Stimulated activated naive B cell treated with anti-CD40 and anti-IgM and Interleukin-4, amounts not matched to agents 10 μg/mL and 1 μg/mL and 100 μg/mL, for 72 hours (primary cell): ENCODE data around the gene CPS1.

Source experiments
- ATAC-seq, 2 donors: fragments of 150-1000 bp; cut with Tn5 transposase; replicated peaks; 2 replicates each; pipeline ENCODE4 v1.10.0; 2021; ENCODE audit warnings: moderate library complexity in 1 of 2
- DNase-seq: peaks from one replicate; pipeline ENCODE4 v3.0.0; 2021
- H3K27ac Mint-ChIP-seq: one replicate; pipeline ENCODE4 v1.8.0; 2022; ENCODE audit warnings: mild to moderate bottlenecking, mixed read lengths
- H3K27me3 Mint-ChIP-seq, 2 donors: one replicate each; pipeline ENCODE4 v1.8.0; 2022; ENCODE audit warnings: mixed read lengths in 2 of 2
- H3K36me3 Mint-ChIP-seq, 2 donors: one replicate each; pipeline ENCODE4 v1.8.0; 2022; ENCODE audit warnings: mixed read lengths in 2 of 2, mild to moderate bottlenecking in 1 of 2
- H3K4me1 Mint-ChIP-seq, 2 donors: one replicate each; pipeline ENCODE4 v1.8.0; 2022; ENCODE audit warnings: mixed read lengths in 2 of 2, mild to moderate bottlenecking in 1 of 2
- H3K4me3 Mint-ChIP-seq, 2 donors: one replicate each; pipeline ENCODE4 v1.8.0; 2022; ENCODE audit warnings: mild to moderate bottlenecking in 2 of 2, mixed read lengths in 2 of 2, moderate library complexity in 1 of 2
- H3K9me3 Mint-ChIP-seq, 2 donors: one replicate each; pipeline ENCODE4 v1.8.0; 2022; ENCODE audit warnings: mixed read lengths in 2 of 2, mild to moderate bottlenecking in 1 of 2

Gene CPS1

GRCh38 chr2:210606001-210606400 lies 49.6 kb downstream of the CPS1 start:
- Mint-ChIP-seq H3K4me1 (no peaks in the 10 kb centered on the region), H3K36me3 (no peaks in the 10 kb centered on the region), H3K9me3 (no peaks in the 10 kb centered on the region), H3K27me3 (no peaks in the 10 kb centered on the region), H3K27ac (no peak overlapping the region), H3K4me3 (no peak overlapping the region)
- ATAC-seq (no peak), DNase-seq (no peak)

GRCh38 chr2:210611466-210611865 lies 55.1 kb downstream of the CPS1 start:
- ATAC-seq = no peak
- Mint-ChIP-seq H3K4me1 (no peaks in the 10 kb centered on the region), H3K27ac (no peak overlapping the region), H3K36me3 (no peaks in the 10 kb centered on the region), H3K27me3 (peaks cover 0 to 6% of the 10 kb centered on the region in 2 donors), H3K9me3 (peaks cover 0 to 4% of the 10 kb centered on the region in 2 donors), H3K4me3 (no peak overlapping the region)
- DNase-seq = no peak

GRCh38 chr2:210616074-210616473 lies 59.7 kb downstream of the CPS1 start:
- H3K4me3 Mint-ChIP-seq = no peak overlapping the region
- no peaks in the 10 kb centered on the region for H3K4me1 Mint-ChIP-seq
- peaks cover 0 to 4% of the 10 kb centered on the region in 2 donors for H3K9me3 Mint-ChIP-seq
- ATAC-seq (no peak), DNase-seq (no peak)
- H3K36me3 Mint-ChIP-seq = no peaks in the 10 kb centered on the region
- H3K27me3 Mint-ChIP-seq = peaks cover 0 to 6% of the 10 kb centered on the region in 2 donors
- H3K27ac Mint-ChIP-seq = no peak overlapping the region

GRCh38 chr2:210617318-210617717 lies 60.9 kb downstream of the CPS1 start:
- Mint-ChIP-seq H3K4me1 (no peaks in the 10 kb centered on the region), H3K4me3 (no peak overlapping the region), H3K27me3 (peaks cover 0 to 6% of the 10 kb centered on the region in 2 donors), H3K36me3 (no peaks in the 10 kb centered on the region), H3K27ac (no peak overlapping the region), H3K9me3 (peaks cover 0 to 4% of the 10 kb centered on the region in 2 donors)
- ATAC-seq (no peak), DNase-seq (no peak)

- Mint-ChIP-seq H3K36me3 (no peaks in the 10 kb centered on the region), H3K27me3 (peaks cover 0 to 6% of the 10 kb centered on the region in 2 donors), H3K4me3 (no peak overlapping the region), H3K4me1 (no peaks in the 10 kb centered on the region), H3K9me3 (peaks cover 0 to 4% of the 10 kb centered on the region in 2 donors), H3K27ac (no peak overlapping the region)
- DNase-seq (no peak), ATAC-seq (peak; percentile 48 to 57)
Observed at GRCh38 chr2:210617732-210618330, 61.4 kb downstream of the CPS1 start.

- Mint-ChIP-seq H3K4me3 (no peak overlapping the region), H3K4me1 (no peaks in the 10 kb centered on the region), H3K27me3 (no peaks in the 10 kb centered on the region), H3K27ac (no peak overlapping the region), H3K36me3 (no peaks in the 10 kb centered on the region), H3K9me3 (no peaks in the 10 kb centered on the region)
- ATAC-seq = no peak
- no peak for DNase-seq
Observed at GRCh38 chr2:210620456-210620855, 64.1 kb downstream of the CPS1 start.

- Mint-ChIP-seq H3K36me3 (no peaks in the 10 kb centered on the region), H3K27me3 (no peaks in the 10 kb centered on the region), H3K9me3 (no peaks in the 10 kb centered on the region), H3K4me1 (peaks cover 0 to 6% of the 10 kb centered on the region in 2 donors), H3K27ac (no peak overlapping the region), H3K4me3 (no peak overlapping the region)
- DNase-seq (no peak), ATAC-seq (no peak)
Observed at GRCh38 chr2:210623506-210623905, 67.1 kb downstream of the CPS1 start.

GRCh38 chr2:210626849-210627248 lies 70.5 kb downstream of the CPS1 start:
- H3K9me3 Mint-ChIP-seq = no peaks in the 10 kb centered on the region
- peaks cover 0 to 6% of the 10 kb centered on the region in 2 donors for H3K4me1 Mint-ChIP-seq
- no peaks in the 10 kb centered on the region for H3K27me3 Mint-ChIP-seq
- H3K36me3 Mint-ChIP-seq = no peaks in the 10 kb centered on the region
- H3K27ac Mint-ChIP-seq = no peak overlapping the region
- no peak for ATAC-seq
- no peak for DNase-seq
- H3K4me3 Mint-ChIP-seq = no peak overlapping the region

GRCh38 chr2:210630873-210631560 lies 74.6 kb downstream of the CPS1 start:
- no peak for ATAC-seq
- DNase-seq = no peak
- Mint-ChIP-seq H3K27ac (no peak overlapping the region), H3K4me1 (peaks cover 0 to 6% of the 10 kb centered on the region in 2 donors), H3K9me3 (no peaks in the 10 kb centered on the region), H3K27me3 (peaks cover 0 to 3% of the 10 kb centered on the region in 2 donors), H3K4me3 (no peak overlapping the region), H3K36me3 (no peaks in the 10 kb centered on the region)

GRCh38 chr2:210633699-210634098 lies 77.3 kb downstream of the CPS1 start:
- H3K4me1 Mint-ChIP-seq = no peaks in the 10 kb centered on the region
- peaks cover 0 to 3% of the 10 kb centered on the region in 2 donors for H3K27me3 Mint-ChIP-seq
- DNase-seq = no peak
- H3K27ac Mint-ChIP-seq = no peak overlapping the region
- no peak for ATAC-seq
- H3K36me3 Mint-ChIP-seq = no peaks in the 10 kb centered on the region
- H3K4me3 Mint-ChIP-seq = no peak overlapping the region
- no peaks in the 10 kb centered on the region for H3K9me3 Mint-ChIP-seq

GRCh38 chr2:210635257-210635656 lies 78.9 kb downstream of the CPS1 start:
- H3K4me3 Mint-ChIP-seq = no peak overlapping the region
- peaks cover 0 to 3% of the 10 kb centered on the region in 2 donors for H3K27me3 Mint-ChIP-seq
- H3K4me1 Mint-ChIP-seq = no peaks in the 10 kb centered on the region
- H3K27ac Mint-ChIP-seq = no peak overlapping the region
- H3K36me3 Mint-ChIP-seq = no peaks in the 10 kb centered on the region
- DNase-seq (no peak), ATAC-seq (no peak)
- H3K9me3 Mint-ChIP-seq = no peaks in the 10 kb centered on the region

GRCh38 chr2:210642333-210642732 lies 85.9 kb downstream of the CPS1 start:
- Mint-ChIP-seq H3K4me3 (no peak overlapping the region), H3K27ac (no peak overlapping the region), H3K27me3 (no peaks in the 10 kb centered on the region), H3K9me3 (no peaks in the 10 kb centered on the region), H3K36me3 (no peaks in the 10 kb centered on the region), H3K4me1 (no peaks in the 10 kb centered on the region)
- ATAC-seq (no peak), DNase-seq (no peak)

GRCh38 chr2:210647151-210647550 lies 90.8 kb downstream of the CPS1 start:
- DNase-seq = no peak
- Mint-ChIP-seq H3K4me3 (no peak overlapping the region), H3K4me1 (no peaks in the 10 kb centered on the region), H3K36me3 (no peaks in the 10 kb centered on the region), H3K9me3 (no peaks in the 10 kb centered on the region), H3K27me3 (no peaks in the 10 kb centered on the region), H3K27ac (no peak overlapping the region)
- ATAC-seq = no peak

- no peak overlapping the region for H3K27ac Mint-ChIP-seq
- ATAC-seq = no peak
Observed at GRCh38 chr2:210654091-210654490, 97.7 kb downstream of the CPS1 start.

GRCh38 chr2:210655229-210655975 lies 99.0 kb downstream of the CPS1 start:
- no peak for DNase-seq
- Mint-ChIP-seq H3K4me1 (no peaks in the 10 kb centered on the region), H3K9me3 (peaks cover 4 to 5% of the 10 kb centered on the region in 2 donors), H3K36me3 (no peaks in the 10 kb centered on the region), H3K27me3 (no peaks in the 10 kb centered on the region), H3K27ac (no peak overlapping the region), H3K4me3 (no peak overlapping the region)
- ATAC-seq = no peak

More at GRCh38 chr2:210654091-210654490, 97.7 kb downstream of the CPS1 start:
- H3K27me3 Mint-ChIP-seq = no peaks in the 10 kb centered on the region
- DNase-seq = no peak
- no peak overlapping the region for H3K4me3 Mint-ChIP-seq
- H3K4me1 Mint-ChIP-seq = no peaks in the 10 kb centered on the region
- no peaks in the 10 kb centered on the region for H3K36me3 Mint-ChIP-seq
- H3K9me3 Mint-ChIP-seq = no peaks in the 10 kb centered on the region
